SK-N-SH treated with all-trans-retinoic acid at 6 μM for 48 hours (cell line): ENCODE data around the gene CHRNB1.

ENCODE experiments used
- BACH2 ChIP-seq: fragments of 250-450 bp; sonication (Bioruptor Pico); IDR thresholded peaks from 2 replicates; pipeline ENCODE4 v1.9.0; 2021; ENCODE audit warnings: mild to moderate bottlenecking, borderline replicate concordance
- CSDC2 ChIP-seq: fragments of 250-450 bp; sonication (Bioruptor Pico); IDR thresholded peaks from 2 replicates; pipeline ENCODE4 v1.5.0; 2020; ENCODE audit warnings: mild to moderate bottlenecking, moderate library complexity
- GLIS3 ChIP-seq: fragments of 250-450 bp; sonication (Bioruptor Pico); IDR thresholded peaks from 2 replicates; pipeline ENCODE4 v1.5.0; 2020; ENCODE audit warnings: mild to moderate bottlenecking, moderate library complexity
- OSR1 ChIP-seq: fragments of 250-450 bp; sonication (Bioruptor Pico); IDR thresholded peaks from 2 replicates; pipeline ENCODE4 v1.8.0; 2022; ENCODE audit warnings: moderate library complexity, mild to moderate bottlenecking, inconsistent platforms
- RARB ChIP-seq: fragments of 250-450 bp; sonication (Bioruptor Pico); IDR thresholded peaks from 2 replicates; pipeline ENCODE4 v1.8.0; 2021; ENCODE audit warnings: mild to moderate bottlenecking, moderate library complexity
- TCF4 ChIP-seq: fragments of 250-450 bp; sonication (Bioruptor Pico); IDR thresholded peaks from 2 replicates; pipeline ENCODE4 v1.8.0; 2021; ENCODE audit warnings: mild to moderate bottlenecking, moderate library complexity, borderline replicate concordance
- ZC3H10 ChIP-seq: fragments of 250-450 bp; sonication (Bioruptor Pico); IDR thresholded peaks from 2 replicates; pipeline ENCODE4 v1.5.1; 2021; ENCODE audit warnings: mild to moderate bottlenecking, moderate library complexity
- ZFP3 ChIP-seq: fragments of 250-450 bp; sonication (Bioruptor Pico); IDR thresholded peaks from 2 replicates; pipeline ENCODE4 v1.5.0; 2020; ENCODE audit warnings: mild to moderate bottlenecking, moderate library complexity
- ZFP30 ChIP-seq: fragments of 450-650 bp; formaldehyde crosslinking; IDR thresholded peaks from 2 replicates; pipeline ENCODE4 v1.5.0; 2022; ENCODE audit warnings: mild to moderate bottlenecking, moderate library complexity
- ZNF8 ChIP-seq: fragments of 450-650 bp; formaldehyde crosslinking; IDR thresholded peaks from 2 replicates; pipeline ENCODE4 v1.5.0; 2020; ENCODE audit warnings: mild to moderate bottlenecking, moderate library complexity
- TF ChIP-seq, protein P1 (sequence below): fragments of 250-450 bp; sonication (Bioruptor Pico); IDR thresholded peaks from 2 replicates; pipeline ENCODE4 v1.8.0; 2021; ENCODE audit warnings: low read depth, mild to moderate bottlenecking, moderate library complexity, borderline replicate concordance
- TF ChIP-seq, protein P2 (sequence below): fragments of 250-450 bp; sonication (Bioruptor Pico); IDR thresholded peaks from 2 replicates; pipeline ENCODE4 v1.8.0; 2020; ENCODE audit warnings: mild to moderate bottlenecking, moderate library complexity, borderline replicate concordance

DNA sequence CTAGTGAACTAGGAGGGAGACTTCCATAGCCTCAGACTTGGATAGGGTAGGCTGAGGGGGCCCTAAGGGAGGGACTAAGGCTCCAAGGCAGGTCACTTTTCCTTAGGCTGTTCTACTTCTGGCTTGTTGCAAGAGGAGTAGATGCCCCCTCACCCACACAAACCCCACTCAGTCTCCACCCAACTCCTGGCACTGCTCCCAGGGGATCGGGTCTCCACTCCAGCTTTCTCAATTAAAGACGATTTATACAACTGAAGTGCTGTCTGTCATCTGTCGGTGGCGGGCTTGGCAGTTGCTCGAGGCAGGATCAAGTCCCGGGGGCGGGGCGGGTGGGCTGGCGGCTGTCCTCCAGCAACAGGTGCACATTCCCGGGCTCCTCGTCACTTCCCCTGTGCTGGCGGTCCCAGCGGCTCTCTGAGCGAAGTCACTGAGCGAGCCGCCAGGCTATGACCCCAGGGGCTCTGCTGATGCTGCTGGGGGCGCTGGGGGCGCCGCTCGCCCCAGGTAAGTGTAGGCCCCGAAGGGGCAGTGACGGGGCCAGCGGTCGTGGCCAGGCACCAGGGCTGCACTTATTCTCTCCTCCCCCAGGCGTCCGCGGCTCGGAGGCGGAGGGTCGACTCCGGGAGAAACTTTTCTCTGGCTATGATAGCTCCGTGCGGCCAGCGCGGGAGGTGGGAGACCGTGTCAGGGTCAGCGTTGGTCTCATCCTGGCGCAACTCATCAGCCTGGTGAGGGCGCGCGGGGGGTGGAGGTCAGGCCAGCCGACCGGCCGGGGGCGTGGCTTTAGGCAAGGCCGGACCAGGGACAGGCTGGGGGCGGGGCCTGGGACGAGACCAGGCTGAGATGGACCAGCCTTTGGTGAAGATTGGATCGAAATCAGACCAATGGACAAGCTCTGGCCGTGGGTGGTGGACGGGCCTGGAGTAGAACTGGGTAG, at the start of gene CHRNB1:
- no peak for TF ChIP-seq GLIS3 (CRISPR knock-in tag)
- TF ChIP-seq, protein P1, sequence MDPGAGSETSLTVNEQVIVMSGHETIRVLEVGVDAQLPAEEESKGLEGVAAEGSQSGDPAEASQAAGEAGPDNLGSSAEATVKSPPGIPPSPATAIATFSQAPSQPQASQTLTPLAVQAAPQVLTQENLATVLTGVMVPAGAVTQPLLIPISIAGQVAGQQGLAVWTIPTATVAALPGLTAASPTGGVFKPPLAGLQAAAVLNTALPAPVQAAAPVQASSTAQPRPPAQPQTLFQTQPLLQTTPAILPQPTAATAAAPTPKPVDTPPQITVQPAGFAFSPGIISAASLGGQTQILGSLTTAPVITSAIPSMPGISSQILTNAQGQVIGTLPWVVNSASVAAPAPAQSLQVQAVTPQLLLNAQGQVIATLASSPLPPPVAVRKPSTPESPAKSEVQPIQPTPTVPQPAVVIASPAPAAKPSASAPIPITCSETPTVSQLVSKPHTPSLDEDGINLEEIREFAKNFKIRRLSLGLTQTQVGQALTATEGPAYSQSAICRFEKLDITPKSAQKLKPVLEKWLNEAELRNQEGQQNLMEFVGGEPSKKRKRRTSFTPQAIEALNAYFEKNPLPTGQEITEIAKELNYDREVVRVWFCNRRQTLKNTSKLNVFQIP (CRISPR knock-in tag), result no peak
- TF ChIP-seq, protein P2, sequence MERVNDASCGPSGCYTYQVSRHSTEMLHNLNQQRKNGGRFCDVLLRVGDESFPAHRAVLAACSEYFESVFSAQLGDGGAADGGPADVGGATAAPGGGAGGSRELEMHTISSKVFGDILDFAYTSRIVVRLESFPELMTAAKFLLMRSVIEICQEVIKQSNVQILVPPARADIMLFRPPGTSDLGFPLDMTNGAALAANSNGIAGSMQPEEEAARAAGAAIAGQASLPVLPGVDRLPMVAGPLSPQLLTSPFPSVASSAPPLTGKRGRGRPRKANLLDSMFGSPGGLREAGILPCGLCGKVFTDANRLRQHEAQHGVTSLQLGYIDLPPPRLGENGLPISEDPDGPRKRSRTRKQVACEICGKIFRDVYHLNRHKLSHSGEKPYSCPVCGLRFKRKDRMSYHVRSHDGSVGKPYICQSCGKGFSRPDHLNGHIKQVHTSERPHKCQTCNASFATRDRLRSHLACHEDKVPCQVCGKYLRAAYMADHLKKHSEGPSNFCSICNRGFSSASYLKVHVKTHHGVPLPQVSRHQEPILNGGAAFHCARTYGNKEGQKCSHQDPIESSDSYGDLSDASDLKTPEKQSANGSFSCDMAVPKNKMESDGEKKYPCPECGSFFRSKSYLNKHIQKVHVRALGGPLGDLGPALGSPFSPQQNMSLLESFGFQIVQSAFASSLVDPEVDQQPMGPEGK (CRISPR knock-in tag), result no peak
- no peak for TF ChIP-seq CSDC2 (CRISPR knock-in tag)
- TF ChIP-seq RARB (CRISPR knock-in tag), result no peak
- no peak for TF ChIP-seq ZFP30 (CRISPR knock-in tag)
- no peak for TF ChIP-seq ZFP3 (CRISPR knock-in tag)
- TF ChIP-seq BACH2 (CRISPR knock-in tag), result no peak
- no peak for TF ChIP-seq ZNF8
- TF ChIP-seq OSR1 (CRISPR knock-in tag), result no peak
- no peak for TF ChIP-seq ZC3H10 (CRISPR knock-in tag)
- TF ChIP-seq TCF4 (CRISPR knock-in tag), result no peak
